Keratinocyte (primary cell): Measurements from ENCODE around the gene CHSY1. TPM values are rescaled to one million over a fixed set of nuclear protein-coding genes. Genes with fewer than 3 reads are reported as not detected.

Source experiments
- DNase-seq: peaks from one replicate; pipeline ENCODE4 v3.0.0-alpha.2; 2011; ENCODE audit warnings: low read depth, missing footprints, low spot score
- FAIRE-seq: peaks from 2 replicates; lab custom pipeline; 2011; peaks lifted over from hg19 to GRCh38; lab: Jason Lieb, UNC
- H2AFZ ChIP-seq: 2 replicates; pipeline ENCODE4 v1.6.0; 2012; ENCODE audit warnings: low read length, control low read depth, inconsistent platforms; ENCODE audit not compliant: control insufficient read depth
- H3K27ac ChIP-seq: 2 replicates; pipeline ENCODE4 v1.5.1; 2011; ENCODE audit warnings: low read length; ENCODE audit not compliant: control insufficient read depth, insufficient read depth
- H3K27me3 ChIP-seq: 3 replicates; pipeline ENCODE4 v1.6.0; 2011; ENCODE audit warnings: low read length; ENCODE audit not compliant: control insufficient read depth, insufficient read depth; ENCODE audit errors: extremely low read depth
- H3K36me3 ChIP-seq, 2 experiments: 2 replicates in 1 of 2; 3 replicates in 1 of 2; pipeline ENCODE4 v1.5.1; 2011; ENCODE audit warnings: low read length in 2 of 2, mild to moderate bottlenecking in 1 of 2; ENCODE audit not compliant: control insufficient read depth in 2 of 2, insufficient read depth in 2 of 2; ENCODE audit errors: extremely low read depth in 1 of 2
- H3K4me1 ChIP-seq: 3 replicates; pipeline ENCODE4 v1.5.1; 2011; ENCODE audit warnings: low read length; ENCODE audit not compliant: control insufficient read depth, insufficient read depth; ENCODE audit errors: extremely low read depth
- H3K4me2 ChIP-seq: 3 replicates; pipeline ENCODE4 v1.6.0; 2011; ENCODE audit warnings: low read depth, low read length; ENCODE audit not compliant: control insufficient read depth, insufficient read depth; ENCODE audit errors: extremely low read depth
- H3K4me3 ChIP-seq, 3 experiments: fragments of 200-600 bp in 1 of 3; sonication (generic) in 1 of 3; 2 replicates in 2 of 3; 3 replicates in 1 of 3; pipeline ENCODE4 v1.5.1; 2011 to 2016; ENCODE audit warnings: low read length in 3 of 3, mild to moderate bottlenecking in 3 of 3, control low read depth in 2 of 3, inconsistent platforms in 1 of 3, low read depth in 1 of 3, mixed read lengths in 1 of 3, mixed run types in 1 of 3, moderate library complexity in 1 of 3; ENCODE audit not compliant: control insufficient read depth in 2 of 3, insufficient read depth in 2 of 3; ENCODE audit errors: extremely low read depth in 1 of 3
- H3K79me2 ChIP-seq: 2 replicates; pipeline ENCODE4 v1.6.0; 2012; ENCODE audit warnings: low read length; ENCODE audit not compliant: control insufficient read depth, insufficient read depth
- H3K9ac ChIP-seq: 3 replicates; pipeline ENCODE4 v1.6.0; 2011; ENCODE audit warnings: low read length; ENCODE audit not compliant: control insufficient read depth, insufficient read depth; ENCODE audit errors: extremely low read depth
- H3K9me1 ChIP-seq: 3 replicates; pipeline ENCODE4 v1.6.0; 2011; ENCODE audit warnings: low read length; ENCODE audit not compliant: control insufficient read depth, insufficient read depth; ENCODE audit errors: extremely low read depth
- H3K9me3 ChIP-seq: 2 replicates; pipeline ENCODE4 v1.5.1; 2012; ENCODE audit warnings: low read depth, low read length; ENCODE audit not compliant: control insufficient read depth
- H4K20me1 ChIP-seq: 3 replicates; pipeline ENCODE4 v1.6.0; 2011; ENCODE audit warnings: low read length; ENCODE audit not compliant: control insufficient read depth, insufficient read depth; ENCODE audit errors: extremely low read depth
- CTCF ChIP-seq, 3 experiments: IDR thresholded peaks in 1 of 3; conservative IDR thresholded peaks in 1 of 3; optimal IDR thresholded peaks in 1 of 3; 2 replicates in 2 of 3; 3 replicates in 1 of 3; pipeline versions ENCODE3 to v1.5.1; 2011; ENCODE audit warnings: low read length in 3 of 3, mild to moderate bottlenecking in 3 of 3, moderate library complexity in 2 of 3, control low read depth in 1 of 3, inconsistent platforms in 1 of 3; ENCODE audit not compliant: insufficient read depth in 2 of 3; ENCODE audit errors: extremely low read depth in 1 of 3
- EZH2 ChIP-seq: IDR thresholded peaks from one replicate; pipeline ENCODE4 v1.6.1; 2012; ENCODE audit warnings: inconsistent platforms, mild to moderate bottlenecking, low read length, moderate library complexity
- dilution Hi-C: fragments of 300-500 bp; cut with MboI; formaldehyde crosslinking; loops from one replicate; pipeline ENCODE4 v1.7.0; 2020; ENCODE audit warnings: low sequenced_read_pairs; ENCODE audit not compliant: extremely low pct_ligation_motif_present
- polyA plus RNA-seq, 5 experiments: library from polyadenylated mRNA; depleted of rRNA in 3 of 5; stranded (reverse) in 3 of 5; stranded (forward) in 1 of 5; unstranded in 1 of 5; fragments of >200 nt; gene quantifications; 1 replicate in 1 of 5; 2 replicates in 3 of 5; 3 replicates in 1 of 5; pipeline versions ENCODE4 v1.2.1 to v1.2.3, GENCODE V29; 2011 to 2012; ENCODE audit warnings: missing spikeins in 2 of 5, low read depth in 1 of 5, low replicate concordance in 1 of 5

Gene CHSY1
- polyA plus RNA-seq, 1 donor (not counting 4 experiments of a cell fraction or from before 2014, with no cell fraction given) = 27.0 TPM

- DNase-seq = no peak
- H3K9me3 ChIP-seq = no peaks in the 10 kb centered on the region
- H3K4me2 ChIP-seq = peak overlapping the region; percentile 72
- no peak overlapping the region for H2AFZ ChIP-seq
- TF ChIP-seq CTCF (optimal IDR thresholded peaks at IDR 0.05 in 1 of 3, IDR thresholded peaks at IDR 0.05 in 1 of 3, conservative IDR thresholded peaks at IDR 0.05 in 1 of 3; ENCODE audit: extremely low read depth in 1 of 3, insufficient read depth in 2 of 3, low read length in 3 of 3) = no peak
- H3K4me1 ChIP-seq = peaks cover 47% of the 10 kb centered on the region
- peak overlapping the region; percentile 62 for H3K27ac ChIP-seq
- peak overlapping the region in 2 of 3 experiments; percentile 1 to 36 for H3K4me3 ChIP-seq
- no peaks in the 10 kb centered on the region for H3K27me3 ChIP-seq
- no peaks in the 10 kb centered on the region for H3K9me1 ChIP-seq
- peaks cover 83% of the 10 kb centered on the region for H3K79me2 ChIP-seq
- dilution Hi-C loops = no loop called here
- H3K9ac ChIP-seq = peak overlapping the region; percentile 62
- peaks cover 0 to 2% of the 10 kb centered on the region in 2 experiments for H3K36me3 ChIP-seq
- peak; percentile 34 for FAIRE-seq
- H4K20me1 ChIP-seq = no peaks in the 10 kb centered on the region
These were observed 45.7 kb downstream of the CHSY1 start for GRCh38 chr15:101206176-101206591.

GRCh38 chr15:101204739-101205535 is 46.9 kb downstream of the CHSY1 start:
- H3K27ac ChIP-seq = peak overlapping the region; percentile 36
- DNase-seq (no peak), FAIRE-seq (no peak)
- H3K27me3 ChIP-seq = no peaks in the 10 kb centered on the region
- TF ChIP-seq CTCF (optimal IDR thresholded peaks at IDR 0.05 in 1 of 3, IDR thresholded peaks at IDR 0.05 in 1 of 3, conservative IDR thresholded peaks at IDR 0.05 in 1 of 3; ENCODE audit: extremely low read depth in 1 of 3, insufficient read depth in 2 of 3, low read length in 3 of 3) = no peak
- TF ChIP-seq EZH2 = no peak
- H4K20me1 ChIP-seq = peaks cover 7% of the 10 kb centered on the region
- no peak overlapping the region for H2AFZ ChIP-seq
- H3K4me1 ChIP-seq = peaks cover 52% of the 10 kb centered on the region
- H3K36me3 ChIP-seq = peaks cover 2 to 5% of the 10 kb centered on the region in 2 experiments
- H3K4me3 ChIP-seq = no peak overlapping the region
- peaks cover 2% of the 10 kb centered on the region for H3K9me1 ChIP-seq
- peaks cover 80% of the 10 kb centered on the region for H3K79me2 ChIP-seq
- no peak overlapping the region for H3K4me2 ChIP-seq
- dilution Hi-C loops = no loop called here
- H3K9me3 ChIP-seq = no peaks in the 10 kb centered on the region
- H3K9ac ChIP-seq = no peak overlapping the region
